HG03108 (cell line): ENCODE results near the gene LMTK2.
A peak's percentile ranks its signal among the peaks of the same experiment; 100 is the strongest.
"Not testable (repeated sequence)": the region's sequence is repeated elsewhere in the genome, so short reads cannot be mapped to it uniquely, and the experiment has no call there.

Source experiments
- ATAC-seq: cut with Tn5 transposase; IDR thresholded peaks from one replicate; pipeline ENCODE4 v1.9.1; 2021; ENCODE audit warnings: moderate library complexity; ENCODE audit not compliant: unreplicated experiment

Gene LMTK2

GRCh38 chr7:98102170-98102569, 4.5 kb upstream of the LMTK2 start:
- no peak for ATAC-seq

GRCh38 chr7:98105942-98106544, 619 bp upstream of the LMTK2 start:
- no peak for ATAC-seq

GRCh38 chr7:98107313-98107721, 655 bp downstream of the LMTK2 start:
- ATAC-seq, result no peak

GRCh38 chr7:98110249-98111022, 3.8 kb downstream of the LMTK2 start:
- no peak for ATAC-seq

- no peak for ATAC-seq
Observed at GRCh38 chr7:98112077-98112476, 5.4 kb downstream of the LMTK2 start.

GRCh38 chr7:98115746-98116525, 9.3 kb downstream of the LMTK2 start:
- ATAC-seq, result no peak

- no peak for ATAC-seq
Observed at GRCh38 chr7:98116656-98117461, 10.2 kb downstream of the LMTK2 start.

- ATAC-seq, result no peak
Observed at GRCh38 chr7:98119256-98119918, 12.7 kb downstream of the LMTK2 start.

- ATAC-seq, result no peak
Observed at GRCh38 chr7:98120559-98120958, 13.9 kb downstream of the LMTK2 start.

- not testable (repeated sequence) for ATAC-seq
Observed at GRCh38 chr7:98121388-98121787, 14.7 kb downstream of the LMTK2 start.

GRCh38 chr7:98123365-98123696, 16.7 kb downstream of the LMTK2 start:
- ATAC-seq, result no peak

GRCh38 chr7:98125759-98126158, 19.1 kb downstream of the LMTK2 start:
- no peak for ATAC-seq

- ATAC-seq, result no peak
Observed at GRCh38 chr7:98126311-98127142, 19.9 kb downstream of the LMTK2 start.

GRCh38 chr7:98128346-98128745, 21.7 kb downstream of the LMTK2 start:
- ATAC-seq, result no peak

- no peak for ATAC-seq
Observed at GRCh38 chr7:98130959-98131358, 24.3 kb downstream of the LMTK2 start.

- ATAC-seq, result peak; percentile 69
Observed at GRCh38 chr7:98133181-98133580, 26.5 kb downstream of the LMTK2 start.

- peak; percentile 2 for ATAC-seq
Observed at GRCh38 chr7:98133621-98134303, 27.1 kb downstream of the LMTK2 start.

- ATAC-seq, result no peak
Observed at GRCh38 chr7:98134420-98135228, 28.0 kb downstream of the LMTK2 start.
